ENCODE data around the gene KLHDC4. TPM values are rescaled to one million over a fixed set of nuclear protein-coding genes. Genes with fewer than 3 reads are reported as not detected.

The KLHDC4 gene
- total and polyA plus RNA-seq, 5 donors from 2014 or later, result 17.0 to 104 (median 17.5) TPM

DNA sequence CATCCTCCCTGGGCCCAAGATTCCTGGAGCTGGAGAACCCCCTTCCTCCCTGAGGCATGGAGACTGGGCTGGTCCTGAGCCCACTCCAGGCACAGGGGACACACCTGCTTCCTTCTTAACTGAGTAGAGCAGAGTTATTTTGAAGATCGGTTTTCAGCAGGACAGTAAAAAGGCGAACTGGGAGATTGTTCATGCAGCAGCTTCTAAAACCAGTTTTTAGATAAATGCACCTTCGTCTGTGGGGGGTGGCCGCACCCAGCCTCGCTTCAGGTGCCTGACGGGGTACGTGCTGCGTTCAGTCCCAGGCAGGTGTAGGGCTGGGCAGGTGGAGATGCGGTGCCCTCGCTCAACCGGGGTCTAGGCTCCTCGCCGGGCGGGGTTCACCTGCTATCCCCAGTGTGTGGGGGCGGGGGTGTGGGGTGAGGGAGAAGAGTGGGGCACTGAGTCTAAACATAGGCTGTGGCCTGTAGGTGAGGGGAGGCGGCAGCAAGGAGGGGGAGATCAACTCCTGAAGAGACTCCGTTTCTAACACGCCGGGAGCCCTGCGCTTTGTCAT is 94.0 kb downstream of the KLHDC4 start:
- Histone ChIP-seq H3K27me3 (ENCODE audit: control insufficient read depth, insufficient read depth, low read length) (no peaks in the 10 kb centered on the region), H3K4me1 (ENCODE audit: control insufficient read depth, insufficient read depth, low read length, poor library complexity, severe bottlenecking) (no peaks in the 10 kb centered on the region), H3K36me3 (ENCODE audit: control insufficient read depth, insufficient read depth, low read length) (no peaks in the 10 kb centered on the region), H3K9me3 (ENCODE audit: control insufficient read depth in 2 of 2, low read length in 2 of 2) (no peaks in the 10 kb centered on the region), H3K27ac (ENCODE audit: insufficient read depth, low read length, poor library complexity, severe bottlenecking) (no peak overlapping the region), H3K4me3 (ENCODE audit: low read depth, low read length) (no peak overlapping the region)
- H3K36me3 Mint-ChIP-seq, result no peaks in the 10 kb centered on the region
- H3K4me1 Mint-ChIP-seq, result no peaks in the 10 kb centered on the region
- H3K4me3 Mint-ChIP-seq, result no peak overlapping the region
- ATAC-seq (ENCODE audit: low read depth in 2 of 2) (no peak), DNase-seq (no peak)
- no peaks in the 10 kb centered on the region for H3K27me3 Mint-ChIP-seq
- no peak overlapping the region for H3K27ac Mint-ChIP-seq
- H3K9me3 Mint-ChIP-seq, result no peaks in the 10 kb centered on the region

DNA sequence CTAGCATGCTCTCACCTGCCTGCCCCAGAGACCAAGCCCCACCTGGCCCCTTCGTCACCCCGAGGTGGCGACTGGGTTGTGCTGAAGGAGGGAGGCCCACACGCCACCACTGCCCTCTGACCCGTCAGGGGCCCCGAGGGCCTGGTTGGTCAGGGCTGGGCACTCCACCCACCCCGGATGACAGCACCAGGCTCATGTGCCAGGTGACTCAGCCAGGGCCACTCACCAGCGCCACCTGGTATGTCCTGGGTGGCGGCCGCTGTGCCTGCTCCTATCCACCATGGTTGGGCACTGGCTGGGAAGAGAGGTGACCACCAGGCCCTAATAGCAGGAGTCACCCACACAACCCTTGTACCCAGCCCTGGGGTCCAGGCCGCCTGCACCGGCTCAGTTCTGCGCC is 94.6 kb downstream of the KLHDC4 start:
- Mint-ChIP-seq H3K27me3 (no peaks in the 10 kb centered on the region), H3K9me3 (no peaks in the 10 kb centered on the region), H3K4me1 (no peaks in the 10 kb centered on the region), H3K36me3 (no peaks in the 10 kb centered on the region), H3K4me3 (no peak overlapping the region), H3K27ac (no peak overlapping the region)
- ATAC-seq (ENCODE audit: low read depth in 2 of 2) (no peak), DNase-seq (no peak)
- Histone ChIP-seq H3K27me3 (ENCODE audit: control insufficient read depth, insufficient read depth, low read length) (no peaks in the 10 kb centered on the region), H3K4me3 (ENCODE audit: low read depth, low read length) (no peak overlapping the region), H3K36me3 (ENCODE audit: control insufficient read depth, insufficient read depth, low read length) (no peaks in the 10 kb centered on the region), H3K9me3 (ENCODE audit: control insufficient read depth in 2 of 2, low read length in 2 of 2) (no peaks in the 10 kb centered on the region), H3K27ac (ENCODE audit: insufficient read depth, low read length, poor library complexity, severe bottlenecking) (no peak overlapping the region), H3K4me1 (ENCODE audit: control insufficient read depth, insufficient read depth, low read length, poor library complexity, severe bottlenecking) (no peaks in the 10 kb centered on the region)

DNA sequence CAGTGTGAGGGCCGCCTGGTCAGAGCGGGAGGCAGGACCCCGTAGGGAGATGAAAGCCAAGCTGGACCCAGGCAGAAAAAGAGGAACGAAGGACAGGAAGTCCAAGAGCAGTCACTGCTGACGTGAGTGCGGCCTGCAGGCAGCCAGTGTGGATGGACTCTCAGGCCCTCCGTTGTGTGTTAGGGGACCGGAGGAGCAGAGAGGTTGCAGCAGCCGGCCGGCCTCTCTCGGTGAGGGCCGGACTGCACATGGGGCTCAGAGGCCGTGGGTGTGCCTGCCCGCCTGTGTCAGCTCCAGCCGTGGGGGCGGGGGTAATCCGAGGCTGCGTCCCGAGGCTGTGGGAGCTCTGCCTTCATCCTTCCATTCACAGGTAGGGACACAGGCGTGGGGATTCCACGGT is 96.1 kb downstream of the KLHDC4 start:
- ATAC-seq (ENCODE audit: low read depth in 2 of 2) (no peak), DNase-seq (no peak)
- Histone ChIP-seq H3K27ac (ENCODE audit: insufficient read depth, low read length, poor library complexity, severe bottlenecking) (no peak overlapping the region), H3K9me3 (ENCODE audit: control insufficient read depth in 2 of 2, low read length in 2 of 2) (no peaks in the 10 kb centered on the region), H3K36me3 (ENCODE audit: control insufficient read depth, insufficient read depth, low read length) (no peaks in the 10 kb centered on the region), H3K27me3 (ENCODE audit: control insufficient read depth, insufficient read depth, low read length) (no peaks in the 10 kb centered on the region), H3K4me1 (ENCODE audit: control insufficient read depth, insufficient read depth, low read length, poor library complexity, severe bottlenecking) (no peaks in the 10 kb centered on the region), H3K4me3 (ENCODE audit: low read depth, low read length) (no peak overlapping the region)
- no peaks in the 10 kb centered on the region for H3K4me1 Mint-ChIP-seq
- H3K36me3 Mint-ChIP-seq, result no peaks in the 10 kb centered on the region
- H3K9me3 Mint-ChIP-seq, result no peaks in the 10 kb centered on the region
- H3K27ac Mint-ChIP-seq, result no peak overlapping the region
- H3K4me3 Mint-ChIP-seq, result no peak overlapping the region
- no peaks in the 10 kb centered on the region for H3K27me3 Mint-ChIP-seq

DNA sequence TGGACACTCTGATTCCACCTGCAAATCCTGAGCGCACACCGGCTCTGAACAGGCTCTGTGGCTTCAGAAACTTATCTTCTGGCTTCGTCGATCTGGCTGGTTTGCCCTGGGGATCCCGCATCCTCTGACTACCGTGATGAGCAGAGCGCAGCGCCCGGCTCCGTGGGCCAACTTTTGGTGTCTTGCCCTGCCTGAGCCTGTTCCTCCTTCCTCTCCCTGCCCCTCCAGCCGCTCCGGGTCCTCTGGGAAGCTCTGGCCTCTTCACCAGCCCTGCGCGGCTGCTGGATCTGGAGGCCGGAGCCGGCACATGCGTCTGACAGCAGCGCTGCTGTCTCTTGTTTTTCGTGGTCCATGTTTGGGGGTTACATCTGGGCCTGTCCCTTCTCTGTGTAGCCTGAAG is 97.8 kb downstream of the KLHDC4 start:
- ATAC-seq (ENCODE audit: low read depth in 2 of 2), result no peak
- no peaks in the 10 kb centered on the region for H3K9me3 ChIP-seq (ENCODE audit: control insufficient read depth in 2 of 2, low read length in 2 of 2)
- H3K27me3 ChIP-seq (ENCODE audit: control insufficient read depth, insufficient read depth, low read length), result no peaks in the 10 kb centered on the region
- H3K36me3 Mint-ChIP-seq, result no peaks in the 10 kb centered on the region
- H3K27me3 Mint-ChIP-seq, result peaks cover 7% of the 10 kb centered on the region
- no peak for DNase-seq
- H3K9me3 Mint-ChIP-seq, result peaks cover 0 to 1% (median 0%) of the 10 kb centered on the region in 7 donors
- H3K4me1 Mint-ChIP-seq, result no peaks in the 10 kb centered on the region
- H3K27ac Mint-ChIP-seq, result no peak overlapping the region
- no peaks in the 10 kb centered on the region for H3K36me3 ChIP-seq (ENCODE audit: control insufficient read depth, insufficient read depth, low read length)
- H3K4me3 ChIP-seq (ENCODE audit: low read depth, low read length), result no peak overlapping the region
- no peak overlapping the region for H3K4me3 Mint-ChIP-seq
- H3K4me1 ChIP-seq (ENCODE audit: control insufficient read depth, insufficient read depth, low read length, poor library complexity, severe bottlenecking), result no peaks in the 10 kb centered on the region
- no peak overlapping the region for H3K27ac ChIP-seq (ENCODE audit: insufficient read depth, low read length, poor library complexity, severe bottlenecking)

DNA sequence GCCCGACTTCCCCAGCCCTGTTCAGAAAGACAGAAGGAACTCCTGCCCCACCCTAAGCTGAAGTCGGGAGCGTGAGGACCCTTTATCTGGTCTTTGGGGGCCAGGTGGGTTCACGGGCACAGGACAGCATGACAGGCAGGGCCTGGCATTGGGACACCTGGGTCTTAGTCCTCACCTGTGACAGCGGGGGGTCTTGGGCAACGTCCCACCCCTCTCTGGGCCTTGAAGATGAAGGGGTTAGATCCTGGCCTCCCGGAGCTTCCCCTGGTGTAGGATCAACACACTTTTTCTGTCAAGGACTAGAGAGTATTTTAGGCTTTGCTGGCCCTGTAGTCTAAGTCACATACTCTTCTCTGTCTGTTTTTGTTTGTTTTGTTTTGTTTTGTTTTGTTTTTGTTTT is 98.3 kb downstream of the KLHDC4 start:
- Histone ChIP-seq H3K36me3 (ENCODE audit: control insufficient read depth, insufficient read depth, low read length) (no peaks in the 10 kb centered on the region), H3K9me3 (ENCODE audit: control insufficient read depth in 2 of 2, low read length in 2 of 2) (no peaks in the 10 kb centered on the region), H3K4me3 (ENCODE audit: low read depth, low read length) (no peak overlapping the region), H3K27me3 (ENCODE audit: control insufficient read depth, insufficient read depth, low read length) (no peaks in the 10 kb centered on the region), H3K4me1 (ENCODE audit: control insufficient read depth, insufficient read depth, low read length, poor library complexity, severe bottlenecking) (no peaks in the 10 kb centered on the region), H3K27ac (ENCODE audit: insufficient read depth, low read length, poor library complexity, severe bottlenecking) (no peak overlapping the region)
- H3K4me3 Mint-ChIP-seq, result no peak overlapping the region
- peaks cover 0 to 1% (median 0%) of the 10 kb centered on the region in 7 donors for H3K9me3 Mint-ChIP-seq
- H3K27me3 Mint-ChIP-seq, result peaks cover 8% of the 10 kb centered on the region
- no peaks in the 10 kb centered on the region for H3K36me3 Mint-ChIP-seq
- DNase-seq (no peak), ATAC-seq (ENCODE audit: low read depth in 2 of 2) (no peak)
- H3K4me1 Mint-ChIP-seq, result no peaks in the 10 kb centered on the region
- H3K27ac Mint-ChIP-seq, result no peak overlapping the region

DNA sequence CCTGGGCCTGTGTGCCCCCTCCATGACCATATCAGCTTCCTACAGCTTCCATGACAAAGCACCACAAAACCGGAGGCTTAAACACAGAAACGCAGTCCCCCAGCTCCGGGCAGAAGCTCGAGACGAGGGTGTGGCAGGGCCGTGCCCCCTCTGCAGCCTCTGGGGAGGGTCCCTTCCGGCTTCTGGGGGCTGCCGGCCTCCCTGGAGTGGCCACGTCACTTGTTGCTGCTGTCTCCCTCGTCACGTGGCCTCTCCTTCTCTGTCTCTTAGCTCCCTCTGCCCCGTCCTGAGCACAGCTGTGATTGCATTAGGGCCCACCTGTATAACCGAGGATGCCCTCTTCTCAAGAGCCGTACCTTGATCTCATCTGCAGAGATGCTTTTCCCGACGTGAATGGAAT is 98.9 kb downstream of the KLHDC4 start:
- Histone ChIP-seq H3K36me3 (ENCODE audit: control insufficient read depth, insufficient read depth, low read length) (no peaks in the 10 kb centered on the region), H3K4me3 (ENCODE audit: low read depth, low read length) (no peak overlapping the region), H3K9me3 (ENCODE audit: control insufficient read depth in 2 of 2, low read length in 2 of 2) (no peaks in the 10 kb centered on the region), H3K27me3 (ENCODE audit: control insufficient read depth, insufficient read depth, low read length) (no peaks in the 10 kb centered on the region), H3K4me1 (ENCODE audit: control insufficient read depth, insufficient read depth, low read length, poor library complexity, severe bottlenecking) (no peaks in the 10 kb centered on the region), H3K27ac (ENCODE audit: insufficient read depth, low read length, poor library complexity, severe bottlenecking) (no peak overlapping the region)
- Mint-ChIP-seq H3K36me3 (no peaks in the 10 kb centered on the region), H3K27ac (no peak overlapping the region), H3K4me3 (no peak overlapping the region), H3K4me1 (no peaks in the 10 kb centered on the region), H3K9me3 (peaks cover 0 to 1% (median 0%) of the 10 kb centered on the region in 7 donors), H3K27me3 (peaks cover 12% of the 10 kb centered on the region)
- ATAC-seq (ENCODE audit: low read depth in 2 of 2), result no peak
- no peak for DNase-seq

DNA sequence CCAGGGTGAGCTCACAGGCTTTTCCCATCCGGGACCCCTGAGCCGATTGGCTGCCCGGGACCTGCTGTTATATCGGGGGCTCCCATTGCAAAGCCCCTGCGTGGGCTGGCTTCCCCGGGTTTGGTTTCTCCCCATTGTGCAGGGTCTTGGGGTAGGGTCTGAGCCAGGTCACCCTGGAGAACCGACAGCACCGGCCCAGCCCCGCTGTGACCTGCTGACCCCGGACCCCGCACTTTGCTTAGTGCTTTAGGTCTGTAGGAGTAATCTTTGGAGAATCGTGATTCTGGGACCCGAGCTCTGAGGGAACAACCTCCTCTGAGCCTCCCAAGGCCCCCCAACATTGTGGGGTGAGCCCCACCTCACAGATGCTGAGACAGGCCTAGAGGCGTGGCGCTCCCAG is 100.6 kb downstream of the KLHDC4 start:
- H3K9me3 ChIP-seq (ENCODE audit: control insufficient read depth in 2 of 2, low read length in 2 of 2), result no peaks in the 10 kb centered on the region
- no peaks in the 10 kb centered on the region for H3K4me1 ChIP-seq (ENCODE audit: control insufficient read depth, insufficient read depth, low read length, poor library complexity, severe bottlenecking)
- H3K27ac ChIP-seq (ENCODE audit: insufficient read depth, low read length, poor library complexity, severe bottlenecking), result no peak overlapping the region
- no peak overlapping the region for H3K4me3 Mint-ChIP-seq
- H3K4me1 Mint-ChIP-seq, result no peaks in the 10 kb centered on the region
- no peak for ATAC-seq (ENCODE audit: low read depth in 2 of 2)
- no peak overlapping the region for H3K4me3 ChIP-seq (ENCODE audit: low read depth, low read length)
- no peaks in the 10 kb centered on the region for H3K36me3 Mint-ChIP-seq
- H3K27ac Mint-ChIP-seq, result no peak overlapping the region
- no peak for DNase-seq
- H3K27me3 ChIP-seq (ENCODE audit: control insufficient read depth, insufficient read depth, low read length), result no peaks in the 10 kb centered on the region
- no peaks in the 10 kb centered on the region for H3K36me3 ChIP-seq (ENCODE audit: control insufficient read depth, insufficient read depth, low read length)
- H3K27me3 Mint-ChIP-seq, result peaks cover 14% of the 10 kb centered on the region
- peaks cover 0 to 1% (median 0%) of the 10 kb centered on the region in 7 donors for H3K9me3 Mint-ChIP-seq

DNA sequence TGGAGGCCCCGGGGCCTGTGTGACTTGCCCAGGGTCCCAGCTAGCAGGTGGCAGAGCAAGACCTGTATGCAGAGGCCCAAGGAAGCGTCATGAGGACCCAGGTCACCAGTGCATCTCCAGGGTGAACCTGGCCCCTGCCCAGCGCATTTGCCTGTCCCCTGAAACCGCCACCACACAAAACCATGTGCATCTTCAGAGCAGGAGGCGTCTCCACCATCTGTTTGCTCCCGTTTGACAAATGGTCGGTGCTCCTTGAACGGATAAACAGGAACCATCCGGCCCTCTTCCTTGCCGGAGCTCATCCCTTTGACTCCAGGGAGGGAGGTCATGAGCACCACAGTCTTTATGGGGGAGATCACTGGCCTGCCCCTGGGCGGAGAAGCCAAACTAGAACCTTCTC is 101.0 kb downstream of the KLHDC4 start:
- Mint-ChIP-seq H3K9me3 (peaks cover 0 to 1% (median 0%) of the 10 kb centered on the region in 7 donors), H3K27ac (peak overlapping the region in 1 of 3 donors; percentile 42), H3K36me3 (no peaks in the 10 kb centered on the region), H3K4me3 (no peak overlapping the region), H3K4me1 (no peaks in the 10 kb centered on the region), H3K27me3 (peaks cover 14% of the 10 kb centered on the region)
- Histone ChIP-seq H3K9me3 (ENCODE audit: control insufficient read depth in 2 of 2, low read length in 2 of 2) (no peaks in the 10 kb centered on the region), H3K27me3 (ENCODE audit: control insufficient read depth, insufficient read depth, low read length) (no peaks in the 10 kb centered on the region), H3K4me3 (ENCODE audit: low read depth, low read length) (no peak overlapping the region), H3K4me1 (ENCODE audit: control insufficient read depth, insufficient read depth, low read length, poor library complexity, severe bottlenecking) (no peaks in the 10 kb centered on the region), H3K27ac (ENCODE audit: insufficient read depth, low read length, poor library complexity, severe bottlenecking) (no peak overlapping the region), H3K36me3 (ENCODE audit: control insufficient read depth, insufficient read depth, low read length) (no peaks in the 10 kb centered on the region)
- DNase-seq (no peak), ATAC-seq (ENCODE audit: low read depth in 2 of 2) (no peak)

All from CD4-positive, CD25-positive, alpha-beta regulatory T cell (primary cell).